WERI-Rb-1 (cell line): ENCODE results near the gene TNPO1.
"Not testable (repeated sequence)": the region's sequence is repeated elsewhere in the genome, so short reads cannot be mapped to it uniquely, and the experiment has no call there.

ENCODE experiments used
- DNase-seq: peaks from one replicate; pipeline ENCODE4 v3.0.0-alpha.2; 2020
- H3K27ac ChIP-seq: fragments of 250-450 bp; sonication (Bioruptor Pico); 2 replicates; pipeline ENCODE4 v1.5.1; 2020; ENCODE audit warnings: mild to moderate bottlenecking, moderate library complexity
- H3K27me3 ChIP-seq: fragments of 250-450 bp; sonication (Bioruptor Pico); 2 replicates; pipeline ENCODE4 v1.5.1; 2021; ENCODE audit warnings: mild to moderate bottlenecking, low read depth, moderate library complexity; ENCODE audit not compliant: insufficient read depth, severe bottlenecking
- H3K36me3 ChIP-seq: fragments of 250-450 bp; sonication (Bioruptor Pico); 2 replicates; pipeline ENCODE4 v1.5.1; 2020; ENCODE audit warnings: mild to moderate bottlenecking, moderate library complexity
- H3K4me3 ChIP-seq: 2 replicates; pipeline ENCODE4 v1.5.1; 2011; ENCODE audit warnings: low read depth, mild to moderate bottlenecking, control low read depth, low read length
- H3K9me3 ChIP-seq: fragments of 250-450 bp; sonication (Bioruptor Pico); 2 replicates; pipeline ENCODE4 v1.5.1; 2021; ENCODE audit warnings: mild to moderate bottlenecking, moderate library complexity; ENCODE audit not compliant: severe bottlenecking
- CTCF ChIP-seq: IDR thresholded peaks from 2 replicates; pipeline ENCODE4 v1.5.1; 2011; ENCODE audit warnings: low read depth, mild to moderate bottlenecking, control low read depth, inconsistent platforms, low read length

The TNPO1 gene

GRCh38 chr5:72922422-72922821 lies 106.0 kb downstream of the TNPO1 start:
- TF ChIP-seq CTCF = no peak
- peaks cover 3% of the 10 kb centered on the region for H3K9me3 ChIP-seq
- no peaks in the 10 kb centered on the region for H3K36me3 ChIP-seq
- H3K27ac ChIP-seq = no peak overlapping the region
- no peak for DNase-seq
- H3K27me3 ChIP-seq = no peaks in the 10 kb centered on the region
- H3K4me3 ChIP-seq = no peak overlapping the region

- Histone ChIP-seq H3K4me3 (no peak overlapping the region), H3K9me3 (peaks cover 3% of the 10 kb centered on the region), H3K27ac (no peak overlapping the region), H3K27me3 (no peaks in the 10 kb centered on the region), H3K36me3 (no peaks in the 10 kb centered on the region)
- no peak for DNase-seq
- TF ChIP-seq CTCF = no peak
Observed at GRCh38 chr5:72925336-72926010, 109.0 kb downstream of the TNPO1 start.

- not testable (repeated sequence) for DNase-seq, H3K27me3 ChIP-seq, H3K4me3 ChIP-seq, H3K9me3 ChIP-seq, H3K36me3 ChIP-seq, H3K27ac ChIP-seq
Observed at GRCh38 chr5:72932686-72933085, 116.2 kb downstream of the TNPO1 start.

- H3K27ac ChIP-seq, DNase-seq, H3K36me3 ChIP-seq: not testable (repeated sequence)
Observed at GRCh38 chr5:72934953-72935725, 118.7 kb downstream of the TNPO1 start.

GRCh38 chr5:72936893-72937292 lies 120.4 kb downstream of the TNPO1 start:
- DNase-seq = no peak
- Histone ChIP-seq H3K27ac (no peak overlapping the region), H3K27me3 (no peaks in the 10 kb centered on the region), H3K9me3 (no peaks in the 10 kb centered on the region), H3K36me3 (no peaks in the 10 kb centered on the region), H3K4me3 (no peak overlapping the region)
- no peak for TF ChIP-seq CTCF

More at GRCh38 chr5:72934953-72935725, 118.7 kb downstream of the TNPO1 start:
- not testable (repeated sequence) for H3K27me3 ChIP-seq, H3K4me3 ChIP-seq, H3K9me3 ChIP-seq

GRCh38 chr5:72937517-72938061 lies 121.1 kb downstream of the TNPO1 start:
- H3K9me3 ChIP-seq = no peaks in the 10 kb centered on the region
- TF ChIP-seq CTCF = no peak
- DNase-seq = peak; percentile 56
- H3K4me3 ChIP-seq = no peak overlapping the region
- no peaks in the 10 kb centered on the region for H3K36me3 ChIP-seq
- no peaks in the 10 kb centered on the region for H3K27me3 ChIP-seq
- H3K27ac ChIP-seq = peak overlapping the region; percentile 28; the same call in 1 of the 2 replicates
